Natural killer cell (primary cell): Measurements from ENCODE around the gene LPIN3. TPM values are rescaled to one million over a fixed set of nuclear protein-coding genes. Genes with fewer than 3 reads are reported as not detected.

Experiments used
- ATAC-seq, 3 donors: fragments of 150-1000 bp in 2 of 3; fragments of 200-7000 bp in 1 of 3; cut with Tn5 transposase; 1 replicate in 1 of 3; 2 replicates in 2 of 3; pipeline ENCODE4 v1.10.0; 2021; ENCODE audit warnings: mild to moderate bottlenecking in 2 of 3, moderate library complexity in 2 of 3
- DNase-seq, 2 donors: peaks; one replicate each; pipeline versions ENCODE4 v3.0.0 to v3.0.0-alpha.2; 2013 to 2021; ENCODE audit warnings: mixed read lengths in 1 of 2
- H3K27ac ChIP-seq: one replicate; pipeline ENCODE4 v1.5.1; 2013; ENCODE audit warnings: mild to moderate bottlenecking, low read length
- H3K27me3 ChIP-seq: one replicate; pipeline ENCODE4 v1.6.1; 2013; ENCODE audit warnings: low read length; ENCODE audit not compliant: control insufficient read depth, insufficient read depth
- H3K36me3 ChIP-seq: one replicate; pipeline ENCODE4 v1.6.1; 2013; ENCODE audit warnings: low read length; ENCODE audit not compliant: control insufficient read depth, insufficient read depth
- H3K4me1 ChIP-seq: one replicate; pipeline ENCODE4 v1.6.1; 2013; ENCODE audit warnings: low read length; ENCODE audit not compliant: control insufficient read depth, insufficient read depth
- H3K4me3 ChIP-seq: one replicate; pipeline ENCODE4 v1.5.1; 2013; ENCODE audit warnings: low read length
- H3K9me3 ChIP-seq: one replicate; pipeline ENCODE4 v1.6.1; 2013; ENCODE audit warnings: low read length; ENCODE audit not compliant: control insufficient read depth, insufficient read depth
- H3K27ac Mint-ChIP-seq, 2 donors: one replicate each; pipeline ENCODE4 v1.8.0; 2022; ENCODE audit warnings: mild to moderate bottlenecking in 2 of 2, mixed read lengths in 2 of 2, moderate library complexity in 1 of 2
- H3K27me3 Mint-ChIP-seq, 2 donors: one replicate each; pipeline ENCODE4 v1.8.0; 2022; ENCODE audit warnings: low read depth in 2 of 2, mixed read lengths in 2 of 2
- H3K36me3 Mint-ChIP-seq: one replicate; pipeline ENCODE4 v1.8.0; 2022; ENCODE audit warnings: mixed read lengths
- H3K4me1 Mint-ChIP-seq, 2 donors: one replicate each; pipeline ENCODE4 v1.8.0; 2022; ENCODE audit warnings: mixed read lengths in 2 of 2
- H3K4me3 Mint-ChIP-seq: one replicate; pipeline ENCODE4 v1.8.0; 2022; ENCODE audit warnings: mild to moderate bottlenecking, moderate library complexity, mixed read lengths
- H3K9me3 Mint-ChIP-seq, 2 donors: one replicate each; pipeline ENCODE4 v1.8.0; 2022; ENCODE audit warnings: mixed read lengths in 2 of 2
- WGBS: methylation state at CpG from one replicate; pipeline ENCODE4 v1.1.7; 2013; ENCODE audit warnings: missing lambda C conversion rate; ENCODE audit not compliant: insufficient coverage; 5-methylcytosine and 5-hydroxymethylcytosine counted together
- intact Hi-C: fragments of 100-400 bp; cut with micrococcal nuclease; formaldehyde crosslinking; loops from one replicate; pipeline ENCODE4 v1.14.2; 2022
- total RNA-seq, 4 donors: library from RNA; stranded (reverse); fragments of 120-200 nt in 1 of 4; gene quantifications; one replicate each; pipeline versions ENCODE4 v1.2.3 to v1.2.4, GENCODE V29; 2013 to 2022
- TF ChIP-seq, protein P1 (sequence below): fragments of 200-600 bp; IDR thresholded peaks from one replicate; pipeline ENCODE4 v1.8.0; 2022; ENCODE audit warnings: antibody characterized with exemption

The LPIN3 gene
- total RNA-seq, 3 donors from 2014 or later (not counting 1 experiment from before 2014, with no cell fraction given): 0.07 to 0.28 TPM; not detected in 1

DNA sequence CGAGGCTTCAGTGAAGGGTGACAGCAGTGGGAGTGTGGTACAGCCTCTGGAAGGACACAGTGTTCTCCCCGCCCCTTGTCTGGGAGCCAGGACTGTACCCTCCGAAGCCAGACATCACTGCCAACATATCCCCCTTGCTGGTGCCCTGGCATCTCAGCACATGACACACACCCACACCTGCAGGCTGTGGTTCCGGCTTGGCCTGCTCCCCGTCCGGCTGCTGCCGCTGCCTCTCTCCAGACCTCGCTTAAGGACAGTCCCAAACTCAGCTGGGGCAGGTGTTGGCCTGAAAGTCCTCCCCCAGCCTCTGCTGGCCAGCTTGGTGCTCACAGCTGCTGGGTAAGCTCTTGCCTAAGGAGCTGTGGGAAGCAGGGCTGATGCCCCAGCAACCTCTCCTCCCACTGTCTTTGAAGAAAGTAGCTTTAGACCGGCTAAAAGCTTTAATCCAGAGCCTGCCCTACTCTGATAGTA lies 19.0 kb downstream of the LPIN3 start:
- Mint-ChIP-seq H3K9me3 (no peaks in the 10 kb centered on the region), H3K4me1 (peaks cover 0 to 2% of the 10 kb centered on the region in 2 donors), H3K27ac (no peak overlapping the region), H3K27me3 (peaks cover 2% of the 10 kb centered on the region in 2 donors), H3K4me3 (no peak overlapping the region), H3K36me3 (no peaks in the 10 kb centered on the region)
- no peak overlapping the region for H3K27ac ChIP-seq
- no peak for ATAC-seq
- TF ChIP-seq, protein P1, sequence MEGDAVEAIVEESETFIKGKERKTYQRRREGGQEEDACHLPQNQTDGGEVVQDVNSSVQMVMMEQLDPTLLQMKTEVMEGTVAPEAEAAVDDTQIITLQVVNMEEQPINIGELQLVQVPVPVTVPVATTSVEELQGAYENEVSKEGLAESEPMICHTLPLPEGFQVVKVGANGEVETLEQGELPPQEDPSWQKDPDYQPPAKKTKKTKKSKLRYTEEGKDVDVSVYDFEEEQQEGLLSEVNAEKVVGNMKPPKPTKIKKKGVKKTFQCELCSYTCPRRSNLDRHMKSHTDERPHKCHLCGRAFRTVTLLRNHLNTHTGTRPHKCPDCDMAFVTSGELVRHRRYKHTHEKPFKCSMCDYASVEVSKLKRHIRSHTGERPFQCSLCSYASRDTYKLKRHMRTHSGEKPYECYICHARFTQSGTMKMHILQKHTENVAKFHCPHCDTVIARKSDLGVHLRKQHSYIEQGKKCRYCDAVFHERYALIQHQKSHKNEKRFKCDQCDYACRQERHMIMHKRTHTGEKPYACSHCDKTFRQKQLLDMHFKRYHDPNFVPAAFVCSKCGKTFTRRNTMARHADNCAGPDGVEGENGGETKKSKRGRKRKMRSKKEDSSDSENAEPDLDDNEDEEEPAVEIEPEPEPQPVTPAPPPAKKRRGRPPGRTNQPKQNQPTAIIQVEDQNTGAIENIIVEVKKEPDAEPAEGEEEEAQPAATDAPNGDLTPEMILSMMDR: no peak
- H3K4me1 ChIP-seq: no peaks in the 10 kb centered on the region
- intact Hi-C loops: no loop called here
- H3K36me3 ChIP-seq: no peaks in the 10 kb centered on the region
- H3K9me3 ChIP-seq: no peaks in the 10 kb centered on the region
- DNase-seq: no peak
- no peaks in the 10 kb centered on the region for H3K27me3 ChIP-seq
- WGBS: 91% methylated on average over 9 of the region's 9 CpGs
- no peak overlapping the region for H3K4me3 ChIP-seq

DNA sequence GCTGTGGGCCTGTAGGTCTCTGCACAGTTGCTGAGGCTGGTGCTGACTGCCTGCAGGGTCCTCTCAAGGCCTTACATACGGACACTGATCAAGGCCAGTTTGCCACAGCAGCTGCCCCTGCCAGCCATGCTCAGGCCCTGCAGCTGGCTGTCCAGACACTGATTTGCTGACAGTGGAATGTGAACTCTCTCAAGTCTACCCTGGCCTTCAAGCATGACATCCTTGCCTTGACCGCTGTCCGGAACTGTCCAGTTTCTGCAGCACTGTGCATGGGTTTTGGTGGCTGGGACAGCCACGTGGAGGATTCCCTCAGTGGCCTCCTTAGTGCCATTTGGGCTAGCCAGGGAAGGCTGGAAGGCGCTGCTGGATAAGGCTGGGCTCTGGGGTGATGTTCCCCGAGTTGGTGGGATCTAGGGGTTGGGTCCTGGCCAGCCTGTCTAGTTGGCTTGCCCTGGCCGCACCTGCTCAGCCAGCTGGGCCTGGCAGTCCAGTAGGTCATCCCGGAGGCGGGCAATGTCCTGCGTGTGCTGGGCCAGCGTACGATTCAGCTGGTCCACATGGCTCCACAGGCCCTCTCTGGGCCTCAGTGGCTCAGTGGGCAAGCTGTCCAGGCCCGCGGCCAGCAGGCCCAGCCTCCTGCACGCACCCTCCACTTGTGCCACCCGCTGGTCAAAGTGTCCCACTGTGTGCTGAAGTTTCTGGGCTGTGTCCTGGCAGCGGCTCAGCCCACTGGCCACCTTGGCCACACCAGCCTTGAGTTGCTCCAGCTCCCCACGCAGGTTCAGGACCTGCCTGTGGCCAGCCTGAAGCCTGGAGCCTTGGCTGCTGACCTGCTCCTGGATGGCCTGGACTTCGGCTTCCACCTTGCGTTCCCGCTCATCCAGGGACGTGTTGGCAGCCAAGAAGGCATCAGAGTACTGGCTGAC lies 20.5 kb downstream of the LPIN3 start:
- Mint-ChIP-seq H3K27ac (no peak overlapping the region), H3K9me3 (no peaks in the 10 kb centered on the region), H3K27me3 (peaks cover 13 to 14% of the 10 kb centered on the region in 2 donors), H3K36me3 (no peaks in the 10 kb centered on the region), H3K4me1 (peaks cover 0 to 5% of the 10 kb centered on the region in 2 donors), H3K4me3 (no peak overlapping the region)
- H3K4me1 ChIP-seq: no peaks in the 10 kb centered on the region
- 88% methylated on average over 22 of the region's 22 CpGs for WGBS
- H3K9me3 ChIP-seq: no peaks in the 10 kb centered on the region
- H3K27me3 ChIP-seq: no peaks in the 10 kb centered on the region
- TF ChIP-seq, protein P1: no peak
- H3K36me3 ChIP-seq: no peaks in the 10 kb centered on the region
- H3K4me3 ChIP-seq: no peak overlapping the region
- intact Hi-C loops: no loop called here
- ATAC-seq: no peak
- no peak for DNase-seq
- no peak overlapping the region for H3K27ac ChIP-seq

- Histone ChIP-seq H3K36me3 (no peaks in the 10 kb centered on the region), H3K9me3 (no peaks in the 10 kb centered on the region), H3K4me3 (no peak overlapping the region), H3K27ac (no peak overlapping the region), H3K4me1 (no peaks in the 10 kb centered on the region), H3K27me3 (no peaks in the 10 kb centered on the region)
- DNase-seq (no peak), ATAC-seq (no peak)
- 92% methylated on average over 45 of the region's 45 CpGs for WGBS
- H3K36me3 Mint-ChIP-seq: no peaks in the 10 kb centered on the region
- no peak overlapping the region for H3K27ac Mint-ChIP-seq
- TF ChIP-seq, protein P1: no peak
- H3K9me3 Mint-ChIP-seq: no peaks in the 10 kb centered on the region
- peaks cover 0 to 5% of the 10 kb centered on the region in 2 donors for H3K4me1 Mint-ChIP-seq
- no peak overlapping the region for H3K4me3 Mint-ChIP-seq
- intact Hi-C loops: no loop called here
- peaks cover 14 to 15% of the 10 kb centered on the region in 2 donors for H3K27me3 Mint-ChIP-seq
Observed at GRCh38 chr20:41361757-41362747, 21.4 kb downstream of the LPIN3 start.
